Naive thymus-derived CD8-positive, alpha-beta T cell (primary cell): ENCODE results near the gene MBOAT7. TPM values are rescaled to one million over a fixed set of nuclear protein-coding genes. Genes with fewer than 3 reads are reported as not detected.
A peak's percentile ranks its signal among the peaks of the same experiment; 100 is the strongest.
"Not testable (repeated sequence)": the region's sequence is repeated elsewhere in the genome, so short reads cannot be mapped to it uniquely, and the experiment has no call there.

Experiments used
- ATAC-seq, 2 donors: fragments of 150-1000 bp; cut with Tn5 transposase in 1 of 2; sonication (Bioruptor Pico), chemical (Tn5 transposase) in 1 of 2; 1 replicate in 1 of 2; 2 replicates in 1 of 2; pipeline ENCODE4 v1.10.0; 2021; ENCODE audit warnings: mild to moderate bottlenecking in 2 of 2, moderate library complexity in 2 of 2
- POLR2A ChIA-PET: fragments of 350-600 bp; sonication (Branson Sonifier 250); formaldehyde crosslinking; loops from one replicate; lab custom pipeline; 2021; ENCODE audit warnings: antibody characterized with exemption; lab: Charles Lee
- DNase-seq, 10 donors: peaks; one replicate each; pipeline versions ENCODE4 v3.0.0 to v3.0.0-alpha.2; 2020 to 2022
- H3K27ac Mint-ChIP-seq, 10 donors: one replicate each; pipeline ENCODE4 v1.8.0; 2020 to 2022; ENCODE audit warnings: mild to moderate bottlenecking in 10 of 10, mixed read lengths in 10 of 10, moderate library complexity in 4 of 10, inconsistent platforms in 1 of 10
- H3K27me3 Mint-ChIP-seq, 5 donors: one replicate each; pipeline ENCODE4 v1.8.0; 2021 to 2022; ENCODE audit warnings: mixed read lengths in 5 of 5
- H3K36me3 Mint-ChIP-seq, 3 donors: one replicate each; pipeline ENCODE4 v1.8.0; 2020 to 2022; ENCODE audit warnings: mixed read lengths in 3 of 3, mild to moderate bottlenecking in 2 of 3, inconsistent platforms in 1 of 3
- H3K4me1 Mint-ChIP-seq, 4 donors: one replicate each; pipeline ENCODE4 v1.8.0; 2021 to 2022; ENCODE audit warnings: mixed read lengths in 4 of 4
- H3K4me3 Mint-ChIP-seq, 10 donors: one replicate each; pipeline ENCODE4 v1.8.0; 2020 to 2022; ENCODE audit warnings: mild to moderate bottlenecking in 10 of 10, mixed read lengths in 10 of 10, moderate library complexity in 6 of 10, inconsistent platforms in 1 of 10
- H3K9me3 Mint-ChIP-seq, 9 donors: one replicate each; pipeline ENCODE4 v1.8.0; 2020 to 2022; ENCODE audit warnings: mixed read lengths in 9 of 9, mild to moderate bottlenecking in 3 of 9, inconsistent platforms in 1 of 9, moderate library complexity in 1 of 9
- polyA plus RNA-seq, 3 donors: library from polyadenylated mRNA; unstranded; fragments of 300-500 nt; fragmentation: Illumina TruSeq; gene quantifications; one replicate each; pipeline ENCODE4 v1.2.3, GENCODE V29; 2021
- total RNA-seq, 8 experiments: library from RNA in 2 of 8; stranded (reverse) in 2 of 8; gene quantifications; one replicate each; pipeline ENCODE4 v1.2.3 and lab custom pipeline; 2021 to 2026

MBOAT7 gene
- total and polyA plus RNA-seq, 5 experiments from 2014 or later = 11.9 to 36.1 (median 17.9) TPM

DNA sequence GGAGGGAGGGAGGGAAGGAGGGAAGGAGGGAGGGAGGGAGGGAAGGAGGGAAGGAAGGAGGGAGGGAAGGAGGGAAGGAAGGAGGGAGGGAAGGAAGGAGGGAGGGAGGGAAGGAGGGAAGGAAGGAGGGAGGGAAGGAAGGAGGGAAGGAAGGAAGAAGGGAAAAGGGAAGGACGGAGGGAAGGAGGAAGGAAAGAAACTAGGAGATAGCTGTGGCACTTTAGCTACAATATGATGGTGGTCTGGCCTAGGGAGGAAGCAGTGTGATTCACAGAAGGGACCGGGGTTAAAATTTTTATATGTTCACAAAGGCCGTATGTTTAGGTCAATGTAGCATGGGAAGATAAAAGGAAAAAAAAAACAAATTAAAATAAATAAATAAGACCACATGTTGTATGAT lies 7.5 kb downstream of the MBOAT7 start:
- H3K9me3 Mint-ChIP-seq, H3K27ac Mint-ChIP-seq, H3K4me1 Mint-ChIP-seq, H3K4me3 Mint-ChIP-seq, ATAC-seq, DNase-seq, H3K27me3 Mint-ChIP-seq: not testable (repeated sequence)
- POLR2A ChIA-PET = interaction anchor here (0.6 kb wide), 1 partner anchor 63 kb away, joined by 4 read pairs; no protein-coding TSS in a partner anchor
- H3K36me3 Mint-ChIP-seq = peaks cover 0 to 15% (median 7%) of the 10 kb centered on the region in 3 donors

DNA sequence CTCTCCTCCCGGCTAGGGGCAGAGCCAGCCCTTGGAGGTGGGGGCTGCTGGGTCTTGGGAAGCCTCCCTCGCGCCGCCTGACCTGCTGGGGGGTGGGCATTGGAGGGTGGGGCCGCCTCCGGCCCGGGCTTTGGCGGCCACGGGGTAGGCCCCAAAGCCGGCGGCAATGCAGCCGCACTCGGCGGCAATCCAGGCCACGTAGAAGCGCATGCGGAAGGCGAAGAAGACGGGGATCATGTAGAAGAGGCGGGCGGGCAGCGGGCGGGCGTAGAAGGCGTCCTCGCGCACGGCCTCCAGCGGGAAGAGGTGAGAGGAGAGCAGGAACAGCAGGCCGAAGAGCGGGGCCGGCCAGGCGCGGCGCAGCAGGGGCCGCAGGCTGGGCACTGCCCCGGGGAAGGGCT lies 8.7 kb downstream of the MBOAT7 start:
- POLR2A ChIA-PET = no interaction called here
- no peaks in the 10 kb centered on the region for H3K27me3 Mint-ChIP-seq
- H3K36me3 Mint-ChIP-seq = peaks cover 0 to 16% (median 7%) of the 10 kb centered on the region in 3 donors
- H3K4me3 Mint-ChIP-seq = no peak overlapping the region
- no peak overlapping the region for H3K27ac Mint-ChIP-seq
- ATAC-seq (no peak), DNase-seq (no peak)
- H3K9me3 Mint-ChIP-seq = no peaks in the 10 kb centered on the region
- peaks cover 0 to 5% (median 0%) of the 10 kb centered on the region in 4 donors for H3K4me1 Mint-ChIP-seq

- H3K27me3 Mint-ChIP-seq = no peaks in the 10 kb centered on the region
- peaks cover 0 to 2% (median 0%) of the 10 kb centered on the region in 4 donors for H3K4me1 Mint-ChIP-seq
- no peak for DNase-seq
- no peak for ATAC-seq
- no peak overlapping the region for H3K27ac Mint-ChIP-seq
- H3K4me3 Mint-ChIP-seq = no peak overlapping the region
- no peaks in the 10 kb centered on the region for H3K9me3 Mint-ChIP-seq
- POLR2A ChIA-PET = interaction anchor here (0.8 kb wide), 1 partner anchor 21 kb away, joined by 3 read pairs; no protein-coding TSS in a partner anchor
- H3K36me3 Mint-ChIP-seq = peaks cover 0 to 17% (median 7%) of the 10 kb centered on the region in 3 donors
These were observed 9.4 kb downstream of the MBOAT7 start for GRCh38 chr19:54179921-54180461.

GRCh38 chr19:54179262-54179852 lies 10.0 kb downstream of the MBOAT7 start:
- H3K27ac Mint-ChIP-seq = no peak overlapping the region

GRCh38 chr19:54178581-54179261 lies 10.7 kb downstream of the MBOAT7 start:
- Mint-ChIP-seq H3K4me1 (peaks cover 0 to under 1% (median 0%) of the 10 kb centered on the region in 4 donors), H3K9me3 (no peaks in the 10 kb centered on the region), H3K27me3 (no peaks in the 10 kb centered on the region), H3K36me3 (peaks cover 0 to 20% (median 7%) of the 10 kb centered on the region in 3 donors), H3K27ac (peak overlapping the region in 2 of 10 donors; percentile 49 to 67), H3K4me3 (no peak overlapping the region)
- POLR2A ChIA-PET = interaction anchor here (0.8 to 1.0 kb wide), 3 partner anchors 11 to 22 kb away, joined by 3 read pairs; partner anchors contain the start of gene MBOAT7
- ATAC-seq (peak; percentile 77 to 81), DNase-seq (peak in 4 of 10 donors; percentile 40 to 46 (median 44))

More at GRCh38 chr19:54179262-54179852, 10.0 kb downstream of the MBOAT7 start:
- no peak overlapping the region for H3K4me3 Mint-ChIP-seq
- DNase-seq (no peak), ATAC-seq (no peak)
- no peaks in the 10 kb centered on the region for H3K27me3 Mint-ChIP-seq
- peaks cover 0 to 19% (median 7%) of the 10 kb centered on the region in 3 donors for H3K36me3 Mint-ChIP-seq
- POLR2A ChIA-PET = interaction anchor here (0.8 to 1.0 kb wide), 3 partner anchors 10 to 22 kb away, joined by 3 read pairs; partner anchors contain the start of gene MBOAT7
- no peaks in the 10 kb centered on the region for H3K9me3 Mint-ChIP-seq
- peaks cover 0 to 2% (median 0%) of the 10 kb centered on the region in 4 donors for H3K4me1 Mint-ChIP-seq

DNA sequence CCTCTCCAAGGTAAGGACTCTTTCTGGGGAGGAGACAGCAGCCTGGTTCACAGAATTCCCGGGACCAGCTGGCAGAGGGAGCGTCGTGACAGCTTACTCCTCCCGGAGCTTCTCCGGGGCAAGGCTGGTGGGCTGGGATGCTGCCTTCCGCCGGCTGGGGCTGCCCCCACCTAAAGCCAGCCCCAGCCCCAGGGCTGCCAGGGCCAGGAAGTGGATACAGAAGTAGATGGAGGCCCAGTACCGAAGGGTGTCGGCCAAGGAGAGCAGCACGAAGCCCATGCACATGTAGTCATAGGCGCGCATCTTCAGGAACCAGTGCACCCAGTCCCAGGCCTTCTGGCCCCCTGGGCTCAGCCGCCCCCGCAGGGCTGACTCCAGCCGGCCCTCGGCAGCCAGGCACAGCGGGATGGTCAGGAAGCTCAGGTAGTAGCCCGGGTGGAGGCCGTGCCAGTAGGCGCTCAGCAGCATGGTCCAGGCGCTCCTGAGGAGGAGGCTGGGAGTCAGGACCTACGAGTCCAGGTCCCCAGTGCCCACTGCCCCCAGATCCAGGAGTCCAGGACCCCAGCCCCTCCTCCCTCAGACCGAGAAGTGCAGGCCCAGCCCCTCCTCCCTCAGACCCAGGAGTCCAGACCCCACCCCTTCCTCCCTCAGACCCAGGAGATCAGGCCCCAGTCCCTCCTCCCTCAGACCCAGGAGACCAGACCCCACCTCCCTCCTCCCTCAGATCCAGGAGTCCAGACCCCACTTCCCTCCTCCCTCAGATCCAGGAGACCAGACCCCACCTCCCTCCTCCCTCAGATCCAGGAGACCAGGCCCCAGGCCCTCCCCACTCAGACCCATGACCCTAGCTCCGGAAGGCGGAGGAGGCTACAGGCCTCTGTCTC lies 15.2 kb downstream of the MBOAT7 start:
- no peak for DNase-seq
- no peak overlapping the region for H3K27ac Mint-ChIP-seq
- no peak overlapping the region for H3K4me3 Mint-ChIP-seq
- peaks cover 0 to 9% (median 5%) of the 10 kb centered on the region in 4 donors for H3K4me1 Mint-ChIP-seq
- ATAC-seq = no peak
- no peaks in the 10 kb centered on the region for H3K27me3 Mint-ChIP-seq
- H3K9me3 Mint-ChIP-seq = no peaks in the 10 kb centered on the region
- H3K36me3 Mint-ChIP-seq = peaks cover 0 to 15% (median 7%) of the 10 kb centered on the region in 3 donors
- POLR2A ChIA-PET = interaction anchor here (0.7 to 2.6 kb wide), 5 partner anchors 16 to 1146 kb away, joined by 3 to 9 read pairs (median 4); partner anchors contain the start of genes LENG1, MBOAT7, PRPF31 and TFPT

DNA sequence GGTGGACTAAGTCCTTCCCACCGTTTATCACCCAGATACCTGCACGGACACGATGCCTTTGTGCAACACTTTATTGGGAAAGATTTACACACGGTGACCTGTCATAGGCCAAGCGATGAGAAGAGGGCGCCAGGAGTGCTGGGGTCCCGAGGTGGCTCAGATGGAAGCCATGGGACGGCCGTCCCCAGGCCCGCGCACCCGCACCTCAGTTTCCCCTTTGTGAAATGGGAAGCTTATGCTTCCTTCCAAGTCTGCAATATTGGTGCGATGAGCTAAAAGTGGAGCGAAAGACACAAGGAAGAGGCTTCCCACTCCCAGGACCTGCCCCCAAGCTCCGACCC lies 16.1 kb downstream of the MBOAT7 start:
- peaks cover 2 to 10% (median 6%) of the 10 kb centered on the region in 4 donors for H3K4me1 Mint-ChIP-seq
- no peak overlapping the region for H3K4me3 Mint-ChIP-seq
- H3K36me3 Mint-ChIP-seq = peaks cover 0 to 14% (median 4%) of the 10 kb centered on the region in 3 donors
- H3K9me3 Mint-ChIP-seq = no peaks in the 10 kb centered on the region
- DNase-seq (no peak), ATAC-seq (no peak)
- POLR2A ChIA-PET = interaction anchor here (1.0 to 2.6 kb wide), 4 partner anchors 15 to 57 kb away, joined by 3 to 9 read pairs (median 6); partner anchors contain the start of genes LENG1, MBOAT7, PRPF31 and TFPT
- no peak overlapping the region for H3K27ac Mint-ChIP-seq
- H3K27me3 Mint-ChIP-seq = no peaks in the 10 kb centered on the region

- Mint-ChIP-seq H3K36me3 (peaks cover 0 to 9% (median 0%) of the 10 kb centered on the region in 3 donors), H3K4me1 (peaks cover 2 to 16% (median 9%) of the 10 kb centered on the region in 4 donors), H3K27ac (no peak within 1 kb of the TSS), H3K9me3 (no peaks in the 10 kb centered on the region), H3K27me3 (no peaks in the 10 kb centered on the region), H3K4me3 (no peak within 1 kb of the TSS)
- DNase-seq (no peak), ATAC-seq (peak in 1 of 2 donors; percentile 39)
- POLR2A ChIA-PET = interaction anchor here (1.0 to 2.6 kb wide), 3 partner anchors 14 to 35 kb away, joined by 3 to 9 read pairs (median 8); partner anchors contain the start of genes LENG1 and MBOAT7
These were observed 16.7 kb downstream of the MBOAT7 start, which contains the start of gene TMC4 for GRCh38 chr19:54172471-54173358. TSS of gene TMC4 (minus strand) at chr19:54173160. CDS start at chr19:54173117, 43 bp downstream.

DNA sequence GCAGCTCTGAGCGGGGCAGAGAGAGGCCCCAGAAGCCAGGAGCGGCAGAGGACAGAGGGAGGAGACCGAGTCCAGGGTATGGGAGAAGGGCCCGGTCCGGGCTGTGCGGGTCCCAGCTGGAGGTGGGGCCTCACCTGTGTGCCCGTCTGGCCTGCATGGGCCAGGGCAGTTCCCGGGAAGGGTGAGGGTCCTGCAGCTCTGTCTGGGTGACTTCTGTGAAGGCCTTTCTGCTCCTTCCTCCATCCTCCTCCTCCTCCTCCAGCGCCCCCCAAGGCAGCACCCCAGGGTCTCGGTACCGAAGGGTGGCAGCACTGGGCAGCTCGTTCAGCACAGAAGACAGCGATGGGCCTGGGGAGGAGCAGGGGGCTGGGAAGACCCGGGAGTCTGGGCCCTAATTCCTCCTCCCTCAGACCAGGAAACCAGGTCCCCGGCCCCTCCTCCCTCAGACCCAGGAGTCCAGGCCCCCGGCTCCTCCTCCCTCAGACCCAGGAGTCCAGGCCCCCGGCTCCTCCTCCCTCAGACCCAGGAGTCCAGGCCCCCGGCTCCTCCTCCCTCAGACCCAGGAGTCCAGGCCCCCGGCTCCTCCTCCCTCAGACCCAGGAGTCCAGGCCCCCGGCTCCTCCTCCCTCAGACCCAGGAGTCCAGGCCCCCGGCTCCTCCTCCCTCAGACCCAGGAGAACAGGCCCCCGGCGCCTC lies 17.5 kb downstream of the MBOAT7 start:
- ATAC-seq, H3K27me3 Mint-ChIP-seq, DNase-seq, H3K9me3 Mint-ChIP-seq, H3K4me3 Mint-ChIP-seq, H3K36me3 Mint-ChIP-seq: not testable (repeated sequence)
- Mint-ChIP-seq H3K4me1 (peaks cover 2 to 16% (median 9%) of the 10 kb centered on the region in 4 donors), H3K27ac (peak overlapping the region in 1 of 10 donors; percentile 79)
- POLR2A ChIA-PET = interaction anchor here (1.9 to 2.6 kb wide), 2 partner anchors 13 to 18 kb away, joined by 6 to 9 read pairs; partner anchors contain the start of genes LENG1 and MBOAT7

GRCh38 chr19:54169149-54169740 lies 20.1 kb downstream of the MBOAT7 start:
- Mint-ChIP-seq H3K9me3 (no peaks in the 10 kb centered on the region), H3K27ac (no peak overlapping the region), H3K4me1 (peaks cover 4 to 25% (median 19%) of the 10 kb centered on the region in 4 donors), H3K36me3 (peaks cover 0 to under 1% (median 0%) of the 10 kb centered on the region in 3 donors), H3K27me3 (peaks cover 0 to 2% (median 0%) of the 10 kb centered on the region in 5 donors), H3K4me3 (peak overlapping the region in 1 of 10 donors; percentile 15)
- POLR2A ChIA-PET = interaction anchor here (2.4 kb wide), 1 partner anchor 20 kb away, joined by 8 read pairs; the partner anchor contains the start of gene MBOAT7
- DNase-seq (no peak), ATAC-seq (no peak)
